Neural cell (in vitro differentiated cells): ENCODE measurements around the gene HM13. TPM values are rescaled to one million over a fixed set of nuclear protein-coding genes. Genes with fewer than 3 reads are reported as not detected.

ENCODE experiments used
- H2AFZ ChIP-seq: fragments of 200-600, 300-800 bp; sonication (generic), shearing (Covaris generic); 2 replicates; pipeline ENCODE4 v1.6.0; 2014; ENCODE audit warnings: low read depth, mild to moderate bottlenecking, antibody characterized with exemption, low read length, moderate library complexity
- H3F3A ChIP-seq: fragments of 200-600 bp; shearing (Covaris generic); 2 replicates; pipeline ENCODE4 v1.6.1; 2016; ENCODE audit warnings: mild to moderate bottlenecking, moderate library complexity, mixed read lengths, antibody characterized with exemption, low read length; ENCODE audit not compliant: insufficient read depth, poor library complexity, severe bottlenecking
- H3K27ac ChIP-seq: fragments of 200-600, 300-800 bp; sonication (generic), shearing (Covaris generic); 2 replicates; pipeline ENCODE4 v1.5.1; 2014; ENCODE audit warnings: mild to moderate bottlenecking, low read length, moderate library complexity
- H3K27me3 ChIP-seq: fragments of 300-800, 200-600 bp; sonication (generic), shearing (Covaris generic); 2 replicates; pipeline ENCODE4 v1.6.0; 2014; ENCODE audit warnings: mild to moderate bottlenecking, low read depth, low read length, moderate library complexity; ENCODE audit not compliant: insufficient read depth
- H3K36me3 ChIP-seq: fragments of 300-800, 200-600 bp; sonication (generic), shearing (Covaris generic); 2 replicates; pipeline ENCODE4 v1.5.1; 2014; ENCODE audit warnings: mild to moderate bottlenecking, antibody characterized with exemption, low read length, moderate library complexity; ENCODE audit not compliant: insufficient read depth
- H3K4me2 ChIP-seq: fragments of 300-800, 200-600 bp; sonication (generic), shearing (Covaris generic); 2 replicates; pipeline ENCODE4 v1.6.0; 2014; ENCODE audit warnings: mild to moderate bottlenecking, low read length
- H3K4me3 ChIP-seq: fragments of 300-800, 200-600 bp; sonication (generic), shearing (Covaris generic); 2 replicates; pipeline ENCODE4 v1.5.1; 2014; ENCODE audit warnings: mild to moderate bottlenecking, low read length, moderate library complexity
- H3K79me2 ChIP-seq: fragments of 200-600 bp; shearing (Covaris generic); replicated peaks from 2 replicates; pipeline ENCODE4 v1.6.0; 2014; ENCODE audit warnings: mild to moderate bottlenecking, low read length, moderate library complexity; ENCODE audit not compliant: insufficient read depth
- H3K9ac ChIP-seq: fragments of 300-800, 200-600 bp; sonication (generic), shearing (Covaris generic); 2 replicates; pipeline ENCODE4 v1.6.1; 2016; ENCODE audit warnings: mild to moderate bottlenecking, low read length, mixed read lengths
- H3K9me2 ChIP-seq: fragments of 200-600 bp; shearing (Covaris generic); 2 replicates; pipeline ENCODE4 v1.6.1; 2016; ENCODE audit warnings: mild to moderate bottlenecking, low read length, mixed read lengths; ENCODE audit not compliant: insufficient read depth
- H3K9me3 ChIP-seq: fragments of 200-600, 300-800 bp; sonication (generic), shearing (Covaris generic); 2 replicates; pipeline ENCODE4 v1.6.1; 2016; ENCODE audit warnings: mild to moderate bottlenecking, mixed run types, low read length, moderate library complexity, mixed read lengths
- H4K20me1 ChIP-seq: fragments of 200-600 bp; shearing (Covaris generic); 2 replicates; pipeline ENCODE4 v1.6.1; 2016; ENCODE audit warnings: mild to moderate bottlenecking, mixed run types; ENCODE audit not compliant: insufficient read depth
- EP300 ChIP-seq: fragments of 450-650 bp; conservative IDR thresholded peaks from 2 replicates; pipeline ENCODE4 v1.6.1; 2014; ENCODE audit warnings: antibody characterized with exemption, mild to moderate bottlenecking, moderate library complexity; ENCODE audit not compliant: poor library complexity, severe bottlenecking
- EZH2 ChIP-seq: fragments of 200-600, 300-800 bp; shearing (Covaris generic), sonication (generic); IDR thresholded peaks from 2 replicates; pipeline ENCODE4 v1.6.1; 2014; ENCODE audit warnings: antibody characterized with exemption, low read length, borderline replicate concordance, mild to moderate bottlenecking; ENCODE audit not compliant: insufficient read depth, poor library complexity, severe bottlenecking
- MXI1 ChIP-seq: fragments of 450-650 bp; conservative IDR thresholded peaks from 2 replicates; pipeline ENCODE4 v1.6.1; 2014; ENCODE audit warnings: antibody characterized with exemption, mild to moderate bottlenecking; ENCODE audit not compliant: poor library complexity, severe bottlenecking
- POLR2AphosphoS5 ChIP-seq: IDR thresholded peaks from 2 replicates; pipeline ENCODE4 v1.6.1; 2012
- RAD21 ChIP-seq: fragments of 450-650 bp; conservative IDR thresholded peaks from 2 replicates; pipeline ENCODE4 v1.6.1; 2014; ENCODE audit warnings: antibody characterized with exemption, mild to moderate bottlenecking, moderate library complexity
- SMC3 ChIP-seq: fragments of 450-650 bp; conservative IDR thresholded peaks from 2 replicates; pipeline ENCODE4 v1.6.1; 2014; ENCODE audit warnings: antibody characterized with exemption, mild to moderate bottlenecking, moderate library complexity; ENCODE audit not compliant: poor library complexity
- TAF1 ChIP-seq: IDR thresholded peaks from 2 replicates; pipeline ENCODE4 v1.6.1; 2012; ENCODE audit warnings: low read depth
- polyA plus RNA-seq: library from polyadenylated mRNA; depleted of rRNA; stranded (reverse); fragments of >200 nt; gene quantifications from 2 replicates; pipeline ENCODE4 v1.2.3, GENCODE V29; 2014
- TF ChIP-seq, protein P1 (sequence below): IDR thresholded peaks from 2 replicates; pipeline ENCODE4 v1.6.1; 2012; ENCODE audit warnings: borderline replicate concordance
- TF ChIP-seq, protein P2 (sequence below): fragments of 450-650 bp; IDR thresholded peaks from 2 replicates; pipeline ENCODE4 v1.5.1; 2014; ENCODE audit warnings: antibody characterized with exemption, mild to moderate bottlenecking, moderate library complexity; ENCODE audit not compliant: poor library complexity, severe bottlenecking

The HM13 gene
- polyA plus RNA-seq, 1 donor from 2014 or later, result 95.4 TPM

DNA sequence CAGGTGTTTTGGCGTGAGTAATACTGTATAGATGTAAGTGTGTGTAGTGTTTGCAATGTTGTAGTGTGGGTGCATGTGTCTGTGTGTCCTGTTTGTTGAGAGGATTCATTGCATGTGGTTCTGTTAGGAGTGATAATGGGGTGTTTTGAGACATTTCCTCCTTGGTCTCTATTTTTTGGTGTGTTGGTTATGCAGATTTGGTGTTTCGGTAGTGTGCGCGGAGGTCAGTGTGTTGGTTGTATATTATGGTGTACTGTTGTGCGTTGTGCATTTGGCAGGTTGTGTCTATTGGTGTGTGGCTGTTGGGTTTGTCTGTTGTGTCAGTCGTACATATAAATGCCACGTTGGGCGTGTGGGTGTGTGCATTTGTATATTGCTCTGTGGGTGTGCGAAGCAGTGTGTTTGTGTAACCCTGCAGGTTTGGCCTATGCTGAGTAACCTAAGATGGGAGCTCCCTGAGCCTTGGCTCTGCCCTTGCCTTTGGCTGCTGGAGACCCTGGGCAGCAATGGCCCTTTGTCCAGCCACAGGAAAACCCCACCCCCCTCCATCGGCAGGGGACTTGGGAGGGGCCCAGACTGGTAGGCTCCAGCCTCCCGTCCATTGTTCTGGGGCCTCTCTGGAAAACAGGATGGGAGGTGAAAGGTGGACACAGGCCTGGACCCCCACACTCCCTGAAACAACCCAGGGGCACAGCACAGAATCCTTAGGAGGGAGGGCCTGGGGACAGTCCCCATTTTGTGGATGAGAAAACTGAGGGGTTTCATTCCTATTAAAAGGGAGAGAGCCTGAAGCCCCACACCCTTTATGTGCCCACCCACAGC is 80.5 kb downstream of the HM13 start:
- Histone ChIP-seq H3K27me3 (no peaks in the 10 kb centered on the region), H3K9me2 (no peaks in the 10 kb centered on the region), H3F3A (no peaks in the 10 kb centered on the region), H3K9me3 (no peaks in the 10 kb centered on the region), H3K4me2 (no peak overlapping the region), H3K27ac (no peak overlapping the region), H3K4me3 (no peak overlapping the region), H3K36me3 (no peaks in the 10 kb centered on the region), H3K9ac (no peak overlapping the region), H4K20me1 (no peaks in the 10 kb centered on the region), H3K79me2 (no peaks in the 10 kb centered on the region), H2AFZ (no peak overlapping the region)
- TF ChIP-seq EZH2, result no peak
- no peak for TF ChIP-seq SMC3
- TF ChIP-seq TAF1, result no peak
- TF ChIP-seq, protein P1, sequence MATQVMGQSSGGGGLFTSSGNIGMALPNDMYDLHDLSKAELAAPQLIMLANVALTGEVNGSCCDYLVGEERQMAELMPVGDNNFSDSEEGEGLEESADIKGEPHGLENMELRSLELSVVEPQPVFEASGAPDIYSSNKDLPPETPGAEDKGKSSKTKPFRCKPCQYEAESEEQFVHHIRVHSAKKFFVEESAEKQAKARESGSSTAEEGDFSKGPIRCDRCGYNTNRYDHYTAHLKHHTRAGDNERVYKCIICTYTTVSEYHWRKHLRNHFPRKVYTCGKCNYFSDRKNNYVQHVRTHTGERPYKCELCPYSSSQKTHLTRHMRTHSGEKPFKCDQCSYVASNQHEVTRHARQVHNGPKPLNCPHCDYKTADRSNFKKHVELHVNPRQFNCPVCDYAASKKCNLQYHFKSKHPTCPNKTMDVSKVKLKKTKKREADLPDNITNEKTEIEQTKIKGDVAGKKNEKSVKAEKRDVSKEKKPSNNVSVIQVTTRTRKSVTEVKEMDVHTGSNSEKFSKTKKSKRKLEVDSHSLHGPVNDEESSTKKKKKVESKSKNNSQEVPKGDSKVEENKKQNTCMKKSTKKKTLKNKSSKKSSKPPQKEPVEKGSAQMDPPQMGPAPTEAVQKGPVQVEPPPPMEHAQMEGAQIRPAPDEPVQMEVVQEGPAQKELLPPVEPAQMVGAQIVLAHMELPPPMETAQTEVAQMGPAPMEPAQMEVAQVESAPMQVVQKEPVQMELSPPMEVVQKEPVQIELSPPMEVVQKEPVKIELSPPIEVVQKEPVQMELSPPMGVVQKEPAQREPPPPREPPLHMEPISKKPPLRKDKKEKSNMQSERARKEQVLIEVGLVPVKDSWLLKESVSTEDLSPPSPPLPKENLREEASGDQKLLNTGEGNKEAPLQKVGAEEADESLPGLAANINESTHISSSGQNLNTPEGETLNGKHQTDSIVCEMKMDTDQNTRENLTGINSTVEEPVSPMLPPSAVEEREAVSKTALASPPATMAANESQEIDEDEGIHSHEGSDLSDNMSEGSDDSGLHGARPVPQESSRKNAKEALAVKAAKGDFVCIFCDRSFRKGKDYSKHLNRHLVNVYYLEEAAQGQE, result no peak
- no peak for TF ChIP-seq EP300
- TF ChIP-seq MXI1, result no peak
- no peak for TF ChIP-seq RAD21
- no peak for TF ChIP-seq POLR2AphosphoS5
- TF ChIP-seq, protein P2, sequence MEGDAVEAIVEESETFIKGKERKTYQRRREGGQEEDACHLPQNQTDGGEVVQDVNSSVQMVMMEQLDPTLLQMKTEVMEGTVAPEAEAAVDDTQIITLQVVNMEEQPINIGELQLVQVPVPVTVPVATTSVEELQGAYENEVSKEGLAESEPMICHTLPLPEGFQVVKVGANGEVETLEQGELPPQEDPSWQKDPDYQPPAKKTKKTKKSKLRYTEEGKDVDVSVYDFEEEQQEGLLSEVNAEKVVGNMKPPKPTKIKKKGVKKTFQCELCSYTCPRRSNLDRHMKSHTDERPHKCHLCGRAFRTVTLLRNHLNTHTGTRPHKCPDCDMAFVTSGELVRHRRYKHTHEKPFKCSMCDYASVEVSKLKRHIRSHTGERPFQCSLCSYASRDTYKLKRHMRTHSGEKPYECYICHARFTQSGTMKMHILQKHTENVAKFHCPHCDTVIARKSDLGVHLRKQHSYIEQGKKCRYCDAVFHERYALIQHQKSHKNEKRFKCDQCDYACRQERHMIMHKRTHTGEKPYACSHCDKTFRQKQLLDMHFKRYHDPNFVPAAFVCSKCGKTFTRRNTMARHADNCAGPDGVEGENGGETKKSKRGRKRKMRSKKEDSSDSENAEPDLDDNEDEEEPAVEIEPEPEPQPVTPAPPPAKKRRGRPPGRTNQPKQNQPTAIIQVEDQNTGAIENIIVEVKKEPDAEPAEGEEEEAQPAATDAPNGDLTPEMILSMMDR, result no peak

DNA sequence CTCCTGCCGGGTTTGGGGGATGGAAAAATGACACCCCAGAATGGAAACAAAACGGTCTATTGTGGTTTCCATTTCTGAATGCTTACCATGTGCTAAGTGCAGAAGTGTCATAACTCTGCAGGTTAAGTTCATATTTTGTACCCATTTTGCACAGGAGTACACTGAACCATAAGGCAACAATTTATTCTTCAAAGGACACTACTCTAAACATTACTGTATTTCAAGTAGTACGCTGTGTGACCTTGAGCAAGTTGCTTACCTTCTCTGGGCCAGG is 81.1 kb downstream of the HM13 start:
- no peaks in the 10 kb centered on the region for H4K20me1 ChIP-seq
- H3F3A ChIP-seq, result no peaks in the 10 kb centered on the region
- no peak overlapping the region for H3K4me3 ChIP-seq
- H3K4me2 ChIP-seq, result no peak overlapping the region
- H3K79me2 ChIP-seq, result no peaks in the 10 kb centered on the region
- no peaks in the 10 kb centered on the region for H3K9me2 ChIP-seq
- no peaks in the 10 kb centered on the region for H3K9me3 ChIP-seq
- no peak overlapping the region for H2AFZ ChIP-seq
- H3K27me3 ChIP-seq, result no peaks in the 10 kb centered on the region
- TF ChIP-seq EP300, result no peak
- no peak for TF ChIP-seq POLR2AphosphoS5
- no peak for TF ChIP-seq RAD21
- TF ChIP-seq, protein P1, result no peak
- no peak for TF ChIP-seq MXI1
- no peak for TF ChIP-seq SMC3
- no peak for TF ChIP-seq EZH2
- TF ChIP-seq, protein P2, result no peak
- no peak for TF ChIP-seq TAF1
- no peaks in the 10 kb centered on the region for H3K36me3 ChIP-seq
- no peak overlapping the region for H3K9ac ChIP-seq
- H3K27ac ChIP-seq, result no peak overlapping the region
